WTC11 (cell line): ENCODE measurements around the gene FBXO45. TPM values are rescaled to one million over a fixed set of nuclear protein-coding genes. Genes with fewer than 3 reads are reported as not detected.

Experiments used
- ATAC-seq: fragments of 200-7000 bp; cut with Tn5 transposase; 2 replicates; pipeline ENCODE4 v1.10.0; 2021; ENCODE audit warnings: mild to moderate bottlenecking, moderate library complexity
- CTCF ChIA-PET: fragments of 300-600 bp; sonication (Branson Sonifier 250); formaldehyde crosslinking; loops from one replicate; lab custom pipeline; 2021; ENCODE audit warnings: antibody characterized with exemption; lab: Charles Lee
- POLR2A ChIA-PET: fragments of 350-600 bp; sonication (Branson Sonifier 250); formaldehyde crosslinking; loops from one replicate; lab custom pipeline; 2021; ENCODE audit warnings: antibody characterized with exemption; lab: Charles Lee
- DNase-seq: peaks from one replicate; pipeline ENCODE4 v3.0.0; 2021; ENCODE audit warnings: low spot score
- H3K27ac Mint-ChIP-seq: 2 replicates; pipeline ENCODE4 v1.8.0; 2021; ENCODE audit warnings: mixed read lengths
- H3K27me3 Mint-ChIP-seq: 2 replicates; pipeline ENCODE4 v1.8.0; 2021; ENCODE audit warnings: low read depth, mild to moderate bottlenecking, moderate library complexity, mixed read lengths
- H3K36me3 Mint-ChIP-seq: 2 replicates; pipeline ENCODE4 v1.8.0; 2021; ENCODE audit warnings: mixed read lengths
- H3K4me1 Mint-ChIP-seq: 2 replicates; pipeline ENCODE4 v1.8.0; 2022; ENCODE audit warnings: mixed read lengths
- H3K4me3 Mint-ChIP-seq: 2 replicates; pipeline ENCODE4 v1.8.0; 2021; ENCODE audit warnings: mild to moderate bottlenecking, moderate library complexity, mixed read lengths
- H3K9me3 Mint-ChIP-seq: 2 replicates; pipeline ENCODE4 v1.8.0; 2021; ENCODE audit warnings: mixed read lengths
- ARID4B ChIP-seq: sonication (generic); formaldehyde crosslinking; IDR thresholded peaks from 2 replicates; pipeline ENCODE4 v1.8.0; 2023; ENCODE audit warnings: missing genetic modification reagents, mild to moderate bottlenecking, borderline replicate concordance
- ATF3 ChIP-seq: sonication (generic); formaldehyde crosslinking; conservative IDR thresholded peaks from 2 replicates; pipeline ENCODE4 v1.8.1; 2022; ENCODE audit warnings: mild to moderate bottlenecking, missing genetic modification reagents
- CBFB ChIP-seq: sonication (generic); formaldehyde crosslinking; IDR thresholded peaks from 2 replicates; pipeline ENCODE4 v1.8.1; 2022; ENCODE audit warnings: mild to moderate bottlenecking, low read depth, missing genetic modification reagents
- CREM ChIP-seq: sonication (generic); formaldehyde crosslinking; IDR thresholded peaks from 2 replicates; pipeline ENCODE4 v1.8.1; 2022; ENCODE audit warnings: mild to moderate bottlenecking, missing genetic modification reagents, moderate library complexity
- E2F4 ChIP-seq: sonication (generic); formaldehyde crosslinking; IDR thresholded peaks from 2 replicates; pipeline ENCODE4 v1.8.1; 2022; ENCODE audit warnings: low read depth, mild to moderate bottlenecking, moderate library complexity, missing genetic modification reagents, borderline replicate concordance
- ERG ChIP-seq: fragments of 250-450 bp; sonication (Bioruptor Pico); IDR thresholded peaks from 2 replicates; pipeline ENCODE4 v1.8.0; 2021; ENCODE audit warnings: mild to moderate bottlenecking
- FOXP4 ChIP-seq: sonication (generic); formaldehyde crosslinking; IDR thresholded peaks from 2 replicates; pipeline ENCODE4 v1.8.0; 2022; ENCODE audit warnings: mild to moderate bottlenecking, missing genetic modification reagents
- NR1H2 ChIP-seq: sonication (generic); formaldehyde crosslinking; IDR thresholded peaks from 2 replicates; pipeline ENCODE4 v1.9.0; 2021; ENCODE audit warnings: mild to moderate bottlenecking, moderate library complexity, missing genetic modification reagents
- NR3C1 ChIP-seq: sonication (generic); formaldehyde crosslinking; conservative IDR thresholded peaks from 2 replicates; pipeline ENCODE4 v1.8.1; 2023; ENCODE audit warnings: low read depth, mild to moderate bottlenecking, missing genetic modification reagents
- OVOL2 ChIP-seq: fragments of 250-450 bp; sonication (Bioruptor Pico); IDR thresholded peaks from 2 replicates; pipeline ENCODE4 v1.9.0; 2021; ENCODE audit warnings: mild to moderate bottlenecking, borderline replicate concordance
- PREB ChIP-seq: sonication (generic); formaldehyde crosslinking; IDR thresholded peaks from 2 replicates; pipeline ENCODE4 v1.8.1; 2022; ENCODE audit warnings: mild to moderate bottlenecking, missing genetic modification reagents, moderate library complexity, borderline replicate concordance
- TP53 ChIP-seq: sonication (generic); formaldehyde crosslinking; IDR thresholded peaks from 2 replicates; pipeline ENCODE4 v1.8.1; 2023; ENCODE audit warnings: mild to moderate bottlenecking, missing genetic modification reagents
- USF1 ChIP-seq: sonication (generic); formaldehyde crosslinking; IDR thresholded peaks from 2 replicates; pipeline ENCODE4 v1.8.0; 2022; ENCODE audit warnings: mild to moderate bottlenecking, missing genetic modification reagents
- USF2 ChIP-seq: sonication (generic); formaldehyde crosslinking; IDR thresholded peaks from 2 replicates; pipeline ENCODE4 v1.8.1; 2023; ENCODE audit warnings: mild to moderate bottlenecking, missing genetic modification reagents, moderate library complexity
- ZBTB21 ChIP-seq: sonication (generic); formaldehyde crosslinking; IDR thresholded peaks from 2 replicates; pipeline ENCODE4 v1.8.1; 2023; ENCODE audit warnings: mild to moderate bottlenecking, missing genetic modification reagents, borderline replicate concordance
- ZNF219 ChIP-seq: sonication (generic); formaldehyde crosslinking; IDR thresholded peaks from 2 replicates; pipeline ENCODE4 v1.8.0; 2023; ENCODE audit warnings: missing genetic modification reagents, mild to moderate bottlenecking, borderline replicate concordance
- ZNF317 ChIP-seq: sonication (generic); formaldehyde crosslinking; IDR thresholded peaks from 2 replicates; pipeline ENCODE4 v1.8.1; 2023; ENCODE audit warnings: low read depth, mild to moderate bottlenecking, moderate library complexity, missing genetic modification reagents, borderline replicate concordance
- ZNF416 ChIP-seq: fragments of 250-450 bp; sonication (Bioruptor Pico); IDR thresholded peaks from 2 replicates; pipeline ENCODE4 v1.9.0; 2021; ENCODE audit warnings: mild to moderate bottlenecking, inconsistent platforms
- total RNA-seq: library from RNA; stranded (reverse); gene quantifications from 3 replicates; pipeline ENCODE4 v1.2.3, GENCODE V29; 2021

The FBXO45 gene
- total RNA-seq, 1 experiment from 2014 or later, result 15.4 TPM

- TF ChIP-seq ZBTB21 (CRISPR knock-in tag) (no peak), ZNF416 (CRISPR knock-in tag) (no peak), ZNF219 (CRISPR knock-in tag) (no peak)
Observed at GRCh38 chr3:196555295-196555694, 13.2 kb upstream of the FBXO45 start (continued).

GRCh38 chr3:196557236-196557635 is 11.2 kb upstream of the FBXO45 start:
- ATAC-seq (no peak), DNase-seq (no peak)
- Mint-ChIP-seq H3K9me3 (no peaks in the 10 kb centered on the region), H3K27me3 (no peaks in the 10 kb centered on the region), H3K36me3 (peaks cover 8% of the 10 kb centered on the region; the same call in 1 of the 2 replicates), H3K4me1 (no peaks in the 10 kb centered on the region), H3K4me3 (no peak overlapping the region), H3K27ac (no peak overlapping the region)
- ChIA-PET CTCF (interaction anchor here (1.3 to 2.9 kb wide), 2 partner anchors 29 kb away, joined by 3 to 10 read pairs; no protein-coding TSS in a partner anchor), POLR2A (no interaction called here)
- no peak for TF ChIP-seq USF1 (CRISPR knock-in tag)
- no peak for TF ChIP-seq CBFB (CRISPR knock-in tag)
- TF ChIP-seq TP53 (CRISPR knock-in tag), result no peak
- no peak for TF ChIP-seq ATF3
- TF ChIP-seq USF2, result no peak
- TF ChIP-seq PREB (CRISPR knock-in tag), result no peak
- TF ChIP-seq FOXP4 (CRISPR knock-in tag), result no peak

- ATAC-seq (no peak), DNase-seq (no peak)
- H3K27ac Mint-ChIP-seq, result no peak overlapping the region
- no peak overlapping the region for H3K4me3 Mint-ChIP-seq
- TF ChIP-seq ZNF317 (CRISPR knock-in tag), result no peak
- no peak for TF ChIP-seq NR3C1 (CRISPR knock-in tag)
- no peak for TF ChIP-seq OVOL2 (CRISPR knock-in tag)
- TF ChIP-seq E2F4 (CRISPR knock-in tag), result no peak
- TF ChIP-seq ARID4B (CRISPR knock-in tag), result no peak
- no peak for TF ChIP-seq CREM (CRISPR knock-in tag)
- TF ChIP-seq ERG (CRISPR knock-in tag), result no peak
- no peak for TF ChIP-seq NR1H2 (CRISPR knock-in tag)
- no peaks in the 10 kb centered on the region for H3K4me1 Mint-ChIP-seq
- CTCF ChIA-PET, result interaction anchor here (1.3 kb wide), 1 partner anchor 30 kb away, joined by 3 read pairs; no protein-coding TSS in a partner anchor
- no peaks in the 10 kb centered on the region for H3K9me3 Mint-ChIP-seq
- H3K36me3 Mint-ChIP-seq, result peaks cover 8% of the 10 kb centered on the region; the same call in 1 of the 2 replicates
- no peaks in the 10 kb centered on the region for H3K27me3 Mint-ChIP-seq
- POLR2A ChIA-PET, result interaction anchor here (0.6 kb wide), 1 partner anchor 147 kb away, joined by 5 read pairs; no protein-coding TSS in a partner anchor
Observed at GRCh38 chr3:196558476-196558875, 10.0 kb upstream of the FBXO45 start.
